ENCODE measurements around the gene IL13. TPM values are rescaled to one million over a fixed set of nuclear protein-coding genes. Genes with fewer than 3 reads are reported as not detected.
"Not testable (repeated sequence)": the region's sequence is repeated elsewhere in the genome, so short reads cannot be mapped to it uniquely, and the experiment has no call there.

The IL13 gene
- total RNA-seq, 2 experiments from 2014 or later = 0.44 to 0.72 TPM

- no peak overlapping the region for H3K4me3 Mint-ChIP-seq
- H3K36me3 Mint-ChIP-seq = peaks cover 14% of the 10 kb centered on the region
- H3K27ac Mint-ChIP-seq = peak overlapping the region; percentile 66
- H3K4me1 Mint-ChIP-seq = peaks cover 40% of the 10 kb centered on the region
- H3K9me3 Mint-ChIP-seq = no peaks in the 10 kb centered on the region
- H3K27me3 Mint-ChIP-seq = no peaks in the 10 kb centered on the region
- DNase-seq = no peak
Measured at GRCh38 chr5:132688536-132689339, 30.8 kb downstream of the IL13 start.

- H3K36me3 Mint-ChIP-seq = peaks cover 14% of the 10 kb centered on the region
- H3K27ac Mint-ChIP-seq = no peak overlapping the region
- no peak overlapping the region for H3K4me3 Mint-ChIP-seq
- no peaks in the 10 kb centered on the region for H3K9me3 Mint-ChIP-seq
- peaks cover 38% of the 10 kb centered on the region for H3K4me1 Mint-ChIP-seq
- H3K27me3 Mint-ChIP-seq = no peaks in the 10 kb centered on the region
- DNase-seq = no peak
Measured at GRCh38 chr5:132689513-132689912, 31.5 kb downstream of the IL13 start.

- no peak for DNase-seq
- no peaks in the 10 kb centered on the region for H3K27me3 Mint-ChIP-seq
- no peaks in the 10 kb centered on the region for H3K9me3 Mint-ChIP-seq
- no peak overlapping the region for H3K27ac Mint-ChIP-seq
- H3K36me3 Mint-ChIP-seq = peaks cover 14% of the 10 kb centered on the region
- H3K4me3 Mint-ChIP-seq = no peak overlapping the region
- peaks cover 31% of the 10 kb centered on the region for H3K4me1 Mint-ChIP-seq
Measured at GRCh38 chr5:132690156-132690555, 32.2 kb downstream of the IL13 start.

GRCh38 chr5:132691755-132692631 is 34.0 kb downstream of the IL13 start:
- not testable (repeated sequence) for H3K27ac Mint-ChIP-seq, H3K9me3 Mint-ChIP-seq, H3K4me3 Mint-ChIP-seq, H3K27me3 Mint-ChIP-seq, DNase-seq
- Mint-ChIP-seq H3K36me3 (peaks cover 14% of the 10 kb centered on the region), H3K4me1 (peaks cover 24% of the 10 kb centered on the region)

GRCh38 chr5:132692632-132692967 is 34.6 kb downstream of the IL13 start:
- no peak overlapping the region for H3K4me3 Mint-ChIP-seq
- H3K36me3 Mint-ChIP-seq = peaks cover 14% of the 10 kb centered on the region
- H3K4me1 Mint-ChIP-seq = peaks cover 24% of the 10 kb centered on the region
- no peak overlapping the region for H3K27ac Mint-ChIP-seq
- H3K27me3 Mint-ChIP-seq = no peaks in the 10 kb centered on the region
- no peak for DNase-seq
- no peaks in the 10 kb centered on the region for H3K9me3 Mint-ChIP-seq

GRCh38 chr5:132695956-132696355 is 38.0 kb downstream of the IL13 start:
- H3K4me1 Mint-ChIP-seq = peaks cover 5% of the 10 kb centered on the region
- H3K27ac Mint-ChIP-seq = no peak overlapping the region
- DNase-seq = no peak
- no peak overlapping the region for H3K4me3 Mint-ChIP-seq
- no peaks in the 10 kb centered on the region for H3K9me3 Mint-ChIP-seq
- H3K36me3 Mint-ChIP-seq = peaks cover 14% of the 10 kb centered on the region
- no peaks in the 10 kb centered on the region for H3K27me3 Mint-ChIP-seq

- no peak overlapping the region for H3K27ac Mint-ChIP-seq
- H3K27me3 Mint-ChIP-seq = no peaks in the 10 kb centered on the region
- peaks cover 9% of the 10 kb centered on the region for H3K36me3 Mint-ChIP-seq
- no peak for DNase-seq
- H3K9me3 Mint-ChIP-seq = no peaks in the 10 kb centered on the region
- peaks cover 7% of the 10 kb centered on the region for H3K4me1 Mint-ChIP-seq
- no peak overlapping the region for H3K4me3 Mint-ChIP-seq
Measured at GRCh38 chr5:132704875-132705274, 46.9 kb downstream of the IL13 start.

- Mint-ChIP-seq H3K9me3 (no peaks in the 10 kb centered on the region), H3K27ac (no peak overlapping the region), H3K36me3 (peaks cover 4% of the 10 kb centered on the region), H3K4me1 (peaks cover 6% of the 10 kb centered on the region), H3K27me3 (no peaks in the 10 kb centered on the region), H3K4me3 (no peak overlapping the region)
- DNase-seq = no peak
Measured at GRCh38 chr5:132708645-132709044, 50.7 kb downstream of the IL13 start.

Other genes starting within 250 kb of the IL13 start
- 100 to 1,000 TPM; 228 to 232 TPM for gene IRF1, start 167.4 kb upstream of the IL13 start, total RNA-seq
- not detected for gene IL5, start 114.7 kb upstream of the IL13 start, total RNA-seq
- gene RAD50, start 101.2 kb upstream of the IL13 start, total RNA-seq = 10 to 100 TPM; 40.7 to 49.1 TPM
- gene IL4, start 15.8 kb downstream of the IL13 start, total RNA-seq = not detected
- 10 to 100 TPM; 10.7 to 11.1 TPM for gene KIF3A, start 79.4 kb downstream of the IL13 start, total RNA-seq
- gene CCNI2, start 89.3 kb downstream of the IL13 start, total RNA-seq = 1 to 10 TPM; 6.9 to 8.4 TPM
- 10 to 100 TPM; 21.2 to 22.2 TPM for gene SEPTIN8, start 119.1 kb downstream of the IL13 start, total RNA-seq
- gene SOWAHA, start 155.1 kb downstream of the IL13 start, total RNA-seq = under 1 TPM in 1 of 2 experiments, not detected in 1; 0.06 TPM
- gene SHROOM1, start 172.5 kb downstream of the IL13 start, total RNA-seq = 1 to 10 TPM; 1.8 to 2.3 TPM
- gene GDF9, start 208.3 kb downstream of the IL13 start, total RNA-seq = under 1 TPM; 0.26 to 0.29 TPM
- gene UQCRQ, start 208.5 kb downstream of the IL13 start, total RNA-seq = 100 to 1,000 TPM; 652 to 654 TPM
- gene LEAP2, start 215.5 kb downstream of the IL13 start, total RNA-seq = 1 to 10 TPM; 1.8 TPM